NCI-H1694 treated with DMSO at 0.1 percent for 48 hours (cell line): ENCODE data around the gene CELSR1.

Experiments used
- DNase-seq: peaks from one replicate; lab custom pipeline; 2025; lab: John Stamatoyannopoulos, UW

CELSR1 gene

GRCh38 chr22:46537225-46537945 lies at the start of gene CELSR1:
TSS of gene CELSR1 (minus strand) at chr22:46537620. CDS start at chr22:46537170, 450 bp downstream.
- no peak for DNase-seq

GRCh38 chr22:46587061-46587460 lies 49.6 kb upstream of the CELSR1 start:
- DNase-seq, result no peak

GRCh38 chr22:46586531-46587011 lies 49.2 kb upstream of the CELSR1 start:
- no peak for DNase-seq

- DNase-seq, result no peak
Measured at GRCh38 chr22:46586123-46586519, 48.7 kb upstream of the CELSR1 start.

GRCh38 chr22:46585340-46586122 lies 48.1 kb upstream of the CELSR1 start:
- DNase-seq, result no peak

GRCh38 chr22:46584081-46584921 lies 46.9 kb upstream of the CELSR1 start:
- no peak for DNase-seq

DNA sequence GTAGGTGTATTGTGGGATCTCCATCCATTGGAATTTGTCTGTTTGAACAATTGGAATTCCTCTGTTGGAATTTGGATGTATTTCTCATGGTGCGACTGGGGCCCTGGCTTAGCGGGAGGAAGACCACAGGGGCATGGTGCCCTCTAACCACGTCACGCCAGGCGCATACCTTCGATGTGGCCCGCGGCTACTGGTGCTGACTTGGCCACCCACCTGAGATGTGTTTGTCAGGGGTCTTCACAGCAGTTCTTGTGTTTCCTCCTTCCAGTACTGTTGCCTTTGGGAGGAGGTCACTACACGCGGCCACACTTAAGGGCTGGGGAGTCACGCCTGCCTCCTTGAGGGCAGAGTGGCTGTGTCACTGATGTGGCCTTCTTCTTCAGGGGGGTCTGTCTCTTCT lies 46.2 kb upstream of the CELSR1 start:
- no peak for DNase-seq

DNA sequence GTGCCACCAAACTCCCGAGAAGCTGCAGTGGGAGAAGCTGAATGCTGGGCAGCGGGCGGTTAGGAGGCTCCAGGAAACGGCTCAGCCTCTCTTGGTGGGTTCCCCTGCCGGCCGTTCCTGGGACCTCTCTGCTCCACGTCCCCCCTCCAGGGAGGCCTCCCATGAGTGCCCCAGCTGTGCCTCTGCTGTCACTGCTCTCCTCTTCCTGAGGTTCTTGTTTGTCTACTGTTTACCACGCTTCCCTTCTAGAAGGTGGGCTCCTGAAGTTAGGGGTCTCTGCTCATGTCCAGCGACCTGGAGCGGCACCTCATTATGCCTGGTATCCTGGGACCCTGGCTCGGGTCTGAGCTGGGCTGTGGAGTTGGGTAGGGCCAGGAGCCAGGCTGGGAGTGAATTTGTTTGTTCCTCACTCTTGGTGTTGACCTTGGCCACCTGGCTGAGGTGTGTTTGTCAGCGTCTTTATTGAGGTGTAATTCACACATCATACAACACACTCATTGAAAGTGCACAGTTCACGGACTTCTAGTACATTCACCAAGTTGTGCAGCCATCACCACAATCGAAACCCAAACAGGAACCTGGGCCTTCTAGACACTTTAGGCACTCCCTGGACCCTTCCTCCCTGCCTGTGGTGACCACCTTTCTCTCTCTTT lies 45.0 kb upstream of the CELSR1 start:
- DNase-seq, result no peak

GRCh38 chr22:46581538-46582244 lies 44.3 kb upstream of the CELSR1 start:
- no peak for DNase-seq

DNA sequence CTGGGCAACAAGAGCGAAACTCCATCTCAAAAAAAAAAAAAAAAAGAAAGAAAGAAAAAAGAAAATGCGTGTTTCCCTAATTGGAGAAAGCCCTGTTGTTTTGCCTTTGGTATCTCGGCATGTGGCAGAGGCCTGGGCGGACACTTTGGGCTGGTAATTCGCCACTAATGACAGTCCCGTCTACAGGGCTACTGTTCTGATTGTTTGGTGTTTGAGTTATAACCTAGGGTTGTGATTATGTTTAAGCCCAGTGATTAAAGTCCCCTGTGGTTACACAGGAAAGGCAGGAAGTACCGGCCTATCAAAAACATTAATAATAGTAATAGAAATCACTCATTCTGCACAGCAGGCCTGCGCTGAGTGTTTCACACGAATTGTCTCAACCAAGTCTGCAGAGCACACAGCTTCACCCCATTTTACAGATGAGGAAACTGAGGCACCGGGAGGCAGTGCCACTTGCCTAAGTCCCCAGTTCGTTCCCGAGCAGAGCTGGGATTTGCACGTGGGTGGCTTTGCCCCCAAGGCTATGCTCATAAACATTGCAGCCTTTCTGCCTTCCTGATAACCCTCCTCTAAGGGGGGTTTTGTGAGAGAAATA lies 43.6 kb upstream of the CELSR1 start:
- no peak for DNase-seq

DNA sequence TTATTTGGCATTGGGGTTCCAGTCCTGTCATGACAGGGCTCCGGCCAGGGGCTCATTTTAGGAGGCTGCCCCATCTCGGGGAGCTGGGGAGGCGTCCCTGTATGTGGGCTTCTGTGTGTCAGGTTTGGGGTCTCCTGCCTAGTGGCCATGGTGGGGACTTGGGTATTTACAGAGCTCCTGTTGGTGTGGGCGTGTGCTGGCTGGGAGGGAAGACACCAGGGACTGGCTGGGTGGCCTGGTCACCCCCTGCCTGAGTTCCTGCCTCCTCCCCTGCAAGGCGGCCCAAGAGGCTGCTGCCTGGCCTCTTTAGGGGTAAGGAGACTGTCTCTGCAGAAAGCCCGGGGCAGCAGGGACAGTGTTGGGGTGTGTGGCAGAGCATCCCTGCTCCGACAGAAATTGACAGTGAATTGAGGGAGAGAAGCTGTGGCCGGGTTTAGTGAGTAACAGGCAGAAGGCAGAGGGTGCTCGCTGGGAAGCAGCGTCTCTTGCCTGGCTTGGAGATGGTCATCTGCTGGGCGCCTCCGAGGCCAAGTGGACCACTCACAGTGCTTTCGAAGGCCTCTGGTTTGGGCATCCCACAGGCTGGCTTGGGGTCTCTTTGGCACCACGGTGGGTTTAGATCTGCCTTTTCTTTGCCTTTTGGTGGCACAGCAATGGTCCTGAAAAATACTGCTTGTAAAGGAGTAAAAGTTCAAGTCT lies 42.5 kb upstream of the CELSR1 start:
- DNase-seq, result no peak

DNA sequence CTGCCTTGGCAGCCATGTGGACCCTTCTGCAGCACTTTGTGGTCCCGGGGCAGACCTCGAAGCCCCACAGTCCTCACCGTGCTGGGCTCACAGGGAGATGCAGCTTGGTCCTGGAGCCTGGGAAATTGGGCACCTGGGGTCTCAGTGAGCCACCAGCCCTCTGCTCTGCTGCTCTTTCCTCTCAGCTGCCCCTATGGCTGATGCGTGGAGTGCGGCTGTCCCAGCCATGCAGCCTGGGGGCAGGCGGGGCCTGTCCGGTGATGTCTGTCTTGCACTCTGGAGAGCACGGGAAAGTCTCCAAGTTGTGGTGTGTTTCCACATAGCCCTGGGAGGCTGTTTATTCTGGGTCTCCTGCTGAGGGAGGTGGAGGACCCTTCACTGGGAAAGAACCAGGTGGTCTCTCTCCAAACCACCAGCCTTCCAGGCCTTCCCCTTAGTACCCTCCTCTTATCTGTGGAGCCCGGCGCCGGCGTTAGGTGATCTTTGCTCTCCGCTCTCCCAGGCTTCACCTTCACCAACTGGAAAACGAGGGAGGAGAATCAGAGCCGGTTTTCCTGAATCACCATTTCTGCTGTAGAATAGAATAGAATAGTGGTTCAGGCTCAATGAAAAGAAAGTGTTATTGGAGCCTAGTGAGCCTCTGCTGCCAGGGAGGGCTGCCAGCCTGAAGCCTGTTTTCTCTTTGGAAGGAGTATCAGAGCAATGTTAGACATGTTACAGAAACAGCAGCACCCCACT lies 41.6 kb upstream of the CELSR1 start:
- DNase-seq, result no peak

DNA sequence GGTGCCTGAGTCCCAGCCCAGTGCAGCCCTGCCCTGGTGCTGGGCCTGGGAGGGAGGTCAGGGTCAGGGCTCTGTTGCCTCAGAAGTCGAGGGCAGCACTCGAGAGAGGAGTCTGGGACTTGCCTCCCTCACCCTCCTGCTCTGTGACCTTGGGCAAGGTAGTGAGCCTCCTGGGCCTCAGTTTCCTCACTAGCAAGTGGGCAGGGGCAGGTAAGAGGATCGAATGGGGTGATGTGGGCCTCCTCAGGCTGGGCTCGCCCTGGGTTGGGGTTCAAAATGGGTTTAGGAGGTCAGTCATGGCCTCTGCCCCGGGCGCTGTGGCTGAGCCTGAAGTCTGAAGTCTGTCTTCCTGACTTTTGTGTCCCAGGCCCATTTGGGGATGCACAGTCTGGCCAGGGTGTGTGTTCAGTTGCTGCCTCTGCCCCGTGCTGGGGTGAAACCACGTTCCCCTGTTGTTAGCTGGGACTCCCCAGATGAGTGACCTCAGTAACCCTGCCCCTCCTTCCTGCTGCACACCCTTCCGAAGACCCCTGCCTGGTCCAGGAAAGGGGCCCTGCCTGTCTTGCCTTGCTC lies 40.9 kb upstream of the CELSR1 start:
- no peak for DNase-seq

DNA sequence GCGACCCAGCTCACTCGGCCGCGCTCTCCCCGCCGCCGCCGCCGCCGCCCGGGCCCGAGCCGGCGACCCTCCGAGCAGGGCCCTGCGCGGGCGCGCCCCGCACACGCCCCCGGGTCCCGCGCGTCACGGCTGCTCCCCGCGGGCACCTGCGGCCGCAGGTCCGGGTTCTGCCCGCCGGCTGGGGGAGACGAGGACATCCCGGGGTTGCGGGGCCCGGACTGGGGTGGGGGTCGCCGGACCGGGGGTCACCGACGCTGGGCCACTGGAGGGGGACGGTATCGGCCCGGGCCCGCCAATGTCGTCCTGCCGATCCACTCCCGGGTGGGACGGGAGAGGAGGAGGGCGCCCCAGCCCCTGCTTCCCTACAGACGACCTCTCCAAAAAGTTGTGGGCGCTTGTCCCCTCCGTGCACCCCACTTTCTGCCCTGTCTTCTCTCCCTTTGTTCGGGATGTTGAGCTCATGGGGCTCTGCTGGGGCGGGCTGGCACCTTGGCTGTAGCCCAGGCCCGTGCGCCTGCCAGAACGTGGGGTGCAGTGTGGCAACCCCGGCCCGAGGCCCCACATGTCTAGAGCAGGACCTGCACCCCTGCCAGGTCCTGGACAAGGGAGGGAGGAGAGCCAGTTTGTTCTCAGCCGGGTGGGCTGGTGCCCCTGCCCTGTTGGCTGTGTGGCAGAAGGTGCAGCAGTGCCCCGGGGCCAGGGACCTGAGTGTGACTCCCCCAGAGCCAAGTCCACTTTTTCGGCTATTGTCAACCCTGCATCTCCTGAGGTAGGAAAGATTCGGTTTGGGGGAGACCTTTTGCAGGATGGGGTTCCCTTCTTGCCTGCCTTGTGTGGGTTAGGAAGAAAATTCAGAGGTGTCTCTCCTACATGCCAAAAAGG lies 40.2 kb upstream of the CELSR1 start:
- no peak for DNase-seq

DNA sequence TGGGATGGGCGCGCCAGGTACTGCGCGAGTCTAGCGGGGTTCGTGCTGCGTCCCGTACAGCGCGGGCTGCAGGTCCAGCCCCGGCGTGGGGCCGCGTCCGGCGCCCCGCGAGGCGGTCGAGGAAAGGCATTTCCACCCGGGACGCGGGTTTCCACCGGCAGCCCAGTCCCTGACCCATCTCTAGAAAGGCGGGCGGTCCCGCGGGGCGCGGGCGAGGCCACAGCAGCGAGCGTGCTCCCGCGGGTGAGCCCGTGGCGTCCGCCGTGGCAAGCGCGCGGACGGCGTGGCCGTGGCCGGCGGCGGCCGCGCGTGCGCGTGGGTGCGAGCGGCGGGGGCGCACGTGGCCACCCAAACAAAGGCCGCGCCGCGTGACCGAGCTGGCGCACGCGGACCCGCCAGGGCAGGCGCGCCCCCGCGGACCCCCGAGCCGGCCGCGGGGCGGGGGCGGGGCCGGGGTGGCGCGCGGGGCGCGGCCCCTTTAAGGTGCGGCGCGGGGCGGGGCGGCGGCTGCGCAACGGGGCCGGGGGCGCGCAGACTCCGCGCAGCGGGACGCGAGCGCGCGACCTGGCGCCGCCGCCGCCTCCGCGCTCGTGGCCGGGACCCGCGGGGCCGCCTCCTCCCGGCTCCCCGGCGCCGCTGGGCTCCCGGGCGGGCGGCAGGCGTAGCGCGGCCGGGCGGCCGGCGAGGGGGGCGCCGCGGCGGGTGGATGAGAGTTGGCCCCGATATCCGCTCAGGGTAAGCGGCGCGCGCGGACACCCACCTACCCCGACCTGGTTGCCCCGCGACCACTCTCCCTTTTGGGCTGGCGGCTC lies 39.3 kb upstream of the CELSR1 start:
- DNase-seq, result no peak

DNA sequence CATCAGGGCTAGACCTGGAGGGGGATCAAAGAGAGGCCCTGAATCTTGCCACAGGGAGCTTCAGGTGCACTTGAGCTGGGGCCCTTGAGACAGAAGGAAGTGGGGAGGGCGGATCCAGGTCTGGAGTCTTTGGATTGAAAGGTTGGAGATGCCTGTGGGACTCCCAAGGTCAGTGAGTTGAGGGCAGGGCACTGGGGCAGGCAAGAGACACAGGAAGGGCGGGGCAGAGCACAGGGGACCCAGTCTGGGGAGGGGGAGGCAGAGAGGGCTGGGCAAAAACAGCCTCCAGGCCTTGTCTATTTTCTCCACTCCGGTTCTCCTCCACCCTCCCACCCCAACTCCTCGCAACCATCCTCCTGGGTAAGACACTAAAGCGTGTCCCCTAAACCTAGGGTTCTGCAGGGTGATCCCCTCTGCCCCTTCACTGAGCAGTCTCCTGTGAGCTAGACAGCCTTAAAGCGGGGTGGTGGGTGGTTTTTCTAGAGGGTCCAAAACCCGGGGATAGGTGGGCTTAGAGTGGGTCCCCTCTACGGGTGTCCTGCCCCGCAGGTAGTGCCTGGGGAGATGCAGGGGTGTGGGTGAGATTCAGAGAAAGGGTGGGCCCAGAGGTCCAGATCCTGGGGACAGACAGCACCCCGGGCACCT lies 38.6 kb upstream of the CELSR1 start:
- no peak for DNase-seq
